Kidney epithelial cell (primary cell): Measurements from ENCODE around the gene LBP. TPM values are rescaled to one million over a fixed set of nuclear protein-coding genes. Genes with fewer than 3 reads are reported as not detected.
"Not testable (repeated sequence)": the region's sequence is repeated elsewhere in the genome, so short reads cannot be mapped to it uniquely, and the experiment has no call there.

ENCODE experiments used
- DNase-seq: peaks from one replicate; pipeline ENCODE4 v3.0.0-alpha.2; 2010; ENCODE audit warnings: low read depth
- H3K27me3 ChIP-seq: 2 replicates; pipeline ENCODE4 v1.6.0; 2011; ENCODE audit warnings: low read length; ENCODE audit not compliant: control insufficient read depth, insufficient read depth
- H3K36me3 ChIP-seq: 2 replicates; pipeline ENCODE4 v1.5.1; 2011; ENCODE audit warnings: low read length; ENCODE audit not compliant: control insufficient read depth, insufficient read depth
- H3K4me3 ChIP-seq: 2 replicates; pipeline ENCODE4 v1.5.1; 2011; ENCODE audit warnings: low read depth, mild to moderate bottlenecking, control low read depth, low read length
- CTCF ChIP-seq: IDR thresholded peaks from 2 replicates; pipeline ENCODE4 v1.5.1; 2011; ENCODE audit warnings: mild to moderate bottlenecking, moderate library complexity, low read length, control low read depth, inconsistent platforms; ENCODE audit not compliant: insufficient read depth, poor library complexity, severe bottlenecking
- total RNA-seq: library from RNA; depleted of rRNA; stranded (reverse); fragments of >200 nt; gene quantifications from 2 replicates; pipeline ENCODE4 v1.2.3, GENCODE V29; 2015

LBP gene
- total RNA-seq, 1 donor from 2014 or later, result not detected

- no peaks in the 10 kb centered on the region for H3K27me3 ChIP-seq
- no peak for DNase-seq
- TF ChIP-seq CTCF, result no peak
- H3K4me3 ChIP-seq, result no peak overlapping the region
- H3K36me3 ChIP-seq, result no peaks in the 10 kb centered on the region
Observed at GRCh38 chr20:38392356-38392755, 46.1 kb downstream of the LBP start.

GRCh38 chr20:38393259-38393658, 47.0 kb downstream of the LBP start:
- Histone ChIP-seq H3K27me3 (no peaks in the 10 kb centered on the region), H3K4me3 (no peak overlapping the region), H3K36me3 (no peaks in the 10 kb centered on the region)
- no peak for TF ChIP-seq CTCF
- DNase-seq, result no peak

GRCh38 chr20:38395165-38395564, 48.9 kb downstream of the LBP start:
- no peak for TF ChIP-seq CTCF
- no peak overlapping the region for H3K4me3 ChIP-seq
- no peaks in the 10 kb centered on the region for H3K27me3 ChIP-seq
- no peak for DNase-seq
- H3K36me3 ChIP-seq, result no peaks in the 10 kb centered on the region

GRCh38 chr20:38395751-38396395, 49.6 kb downstream of the LBP start:
- H3K4me3 ChIP-seq, DNase-seq, H3K36me3 ChIP-seq, H3K27me3 ChIP-seq: not testable (repeated sequence)

- H3K36me3 ChIP-seq, result no peaks in the 10 kb centered on the region
- DNase-seq, result no peak
- H3K4me3 ChIP-seq, result no peak overlapping the region
- no peaks in the 10 kb centered on the region for H3K27me3 ChIP-seq
- TF ChIP-seq CTCF, result no peak
Observed at GRCh38 chr20:38402089-38402488, 55.8 kb downstream of the LBP start.

GRCh38 chr20:38402816-38403215, 56.5 kb downstream of the LBP start:
- Histone ChIP-seq H3K36me3 (no peaks in the 10 kb centered on the region), H3K27me3 (no peaks in the 10 kb centered on the region), H3K4me3 (no peak overlapping the region)
- DNase-seq, result no peak
- no peak for TF ChIP-seq CTCF
